CD14-positive monocyte (primary cell): ENCODE results near the gene HEMK1. TPM values are rescaled to one million over a fixed set of nuclear protein-coding genes. Genes with fewer than 3 reads are reported as not detected.

Experiments
- DNase-seq, 3 donors: peaks; one replicate each; pipeline ENCODE4 v3.0.0-alpha.2; 2011 to 2022
- H2AFZ ChIP-seq: 2 replicates; pipeline ENCODE4 v1.6.0; 2012; ENCODE audit warnings: mild to moderate bottlenecking, low read depth, low read length, inconsistent platforms; ENCODE audit not compliant: insufficient read depth, poor library complexity, severe bottlenecking
- H3K27ac ChIP-seq, 2 donors: 1 replicate in 1 of 2; 2 replicates in 1 of 2; pipeline ENCODE4 v1.5.1; 2012 to 2013; ENCODE audit warnings: low read length in 2 of 2, control low read depth in 1 of 2, inconsistent platforms in 1 of 2, low read depth in 1 of 2, mild to moderate bottlenecking in 1 of 2
- H3K27me3 ChIP-seq, 2 donors: one replicate each; pipeline versions ENCODE4 v1.6.0 to v1.6.1; 2011 to 2013; ENCODE audit warnings: low read length in 2 of 2; ENCODE audit not compliant: control insufficient read depth in 2 of 2, insufficient read depth in 2 of 2
- H3K36me3 ChIP-seq, 2 donors: replicated peaks in 1 of 2; 1 replicate in 1 of 2; 2 replicates in 1 of 2; pipeline versions ENCODE4 v1.5.1 to v1.6.1; 2012 to 2013; ENCODE audit warnings: low read length in 2 of 2, control low read depth in 1 of 2, inconsistent platforms in 1 of 2, mild to moderate bottlenecking in 1 of 2; ENCODE audit not compliant: insufficient read depth in 2 of 2, control insufficient read depth in 1 of 2
- H3K4me1 ChIP-seq, 2 donors: 1 replicate in 1 of 2; 2 replicates in 1 of 2; pipeline versions ENCODE4 v1.5.1 to v1.6.1; 2012 to 2013; ENCODE audit warnings: low read length in 2 of 2, control low read depth in 1 of 2, inconsistent platforms in 1 of 2, mild to moderate bottlenecking in 1 of 2, moderate library complexity in 1 of 2; ENCODE audit not compliant: insufficient read depth in 2 of 2, control insufficient read depth in 1 of 2
- H3K4me2 ChIP-seq: replicated peaks from 2 replicates; pipeline ENCODE3; 2012; ENCODE audit warnings: low read length, moderate library complexity, mild to moderate bottlenecking; ENCODE audit not compliant: poor library complexity, severe bottlenecking; ENCODE audit errors: extremely low read depth
- H3K4me3 ChIP-seq, 3 experiments: fragments of 200-600 bp in 1 of 3; sonication (generic) in 1 of 3; replicated peaks in 1 of 3; 1 replicate in 2 of 3; 2 replicates in 1 of 3; pipeline ENCODE4 v1.5.1; 2011 to 2013; ENCODE audit warnings: low read length in 3 of 3, mild to moderate bottlenecking in 3 of 3, control low read depth in 2 of 3, low read depth in 2 of 3, inconsistent platforms in 1 of 3, moderate library complexity in 1 of 3
- H3K79me2 ChIP-seq: 2 replicates; pipeline ENCODE4 v1.6.0; 2012; ENCODE audit warnings: mild to moderate bottlenecking, control low read depth, inconsistent platforms, low read length, moderate library complexity; ENCODE audit not compliant: insufficient read depth
- H3K9ac ChIP-seq: 2 replicates; pipeline ENCODE4 v1.6.0; 2017; ENCODE audit warnings: low read length, mild to moderate bottlenecking; ENCODE audit not compliant: insufficient read depth, poor library complexity, severe bottlenecking
- H3K9me3 ChIP-seq, 2 donors: replicated peaks in 1 of 2; 1 replicate in 1 of 2; 2 replicates in 1 of 2; pipeline versions ENCODE4 v1.5.1 to v1.6.1; 2012 to 2013; ENCODE audit warnings: low read length in 2 of 2, control low read depth in 1 of 2; ENCODE audit not compliant: control insufficient read depth in 1 of 2, insufficient read depth in 1 of 2
- H4K20me1 ChIP-seq: 2 replicates; pipeline ENCODE4 v1.6.0; 2012; ENCODE audit warnings: mild to moderate bottlenecking, low read length, control low read depth, moderate library complexity; ENCODE audit not compliant: insufficient read depth
- H3K27ac Mint-ChIP-seq, 7 donors: one replicate each; pipeline ENCODE4 v1.8.0; 2020; ENCODE audit warnings: mild to moderate bottlenecking in 7 of 7, mixed read lengths in 7 of 7, moderate library complexity in 6 of 7, inconsistent platforms in 2 of 7
- H3K27me3 Mint-ChIP-seq, 3 donors: one replicate each; pipeline ENCODE4 v1.8.0; 2021 to 2022; ENCODE audit warnings: low read depth in 3 of 3, mild to moderate bottlenecking in 3 of 3, mixed read lengths in 3 of 3, moderate library complexity in 3 of 3, inconsistent platforms in 1 of 3
- H3K36me3 Mint-ChIP-seq, 2 donors: one replicate each; pipeline ENCODE4 v1.8.0; 2020; ENCODE audit warnings: mixed read lengths in 2 of 2, inconsistent platforms in 1 of 2, mild to moderate bottlenecking in 1 of 2
- H3K4me1 Mint-ChIP-seq: one replicate; pipeline ENCODE4 v1.8.0; 2020; ENCODE audit warnings: mild to moderate bottlenecking, mixed read lengths
- H3K4me3 Mint-ChIP-seq, 2 donors: one replicate each; pipeline ENCODE4 v1.8.0; 2020; ENCODE audit warnings: mild to moderate bottlenecking in 2 of 2, mixed read lengths in 2 of 2, moderate library complexity in 1 of 2
- H3K9me3 Mint-ChIP-seq, 7 donors: one replicate each; pipeline ENCODE4 v1.8.0; 2020 to 2022; ENCODE audit warnings: mixed read lengths in 7 of 7, mild to moderate bottlenecking in 6 of 7, moderate library complexity in 6 of 7, inconsistent platforms in 2 of 7
- WGBS: methylation state at CpG from one replicate; pipeline ENCODE4 v1.1.5; 2013; ENCODE audit warnings: missing lambda C conversion rate; ENCODE audit not compliant: insufficient coverage; 5-methylcytosine and 5-hydroxymethylcytosine counted together
- intact Hi-C, 2 donors: fragments of 100-400 bp; cut with micrococcal nuclease; formaldehyde crosslinking; loops; one replicate each; pipeline versions ENCODE4 v1.15.0 to v1.15.1; 2023
- polyA plus RNA-seq, 3 donors: library from polyadenylated mRNA; depleted of rRNA in 1 of 3; unstranded in 2 of 3; stranded (reverse) in 1 of 3; fragments of 300-500 nt in 2 of 3; fragments of >200 nt in 1 of 3; fragmentation: Illumina TruSeq in 2 of 3; gene quantifications; 1 replicate in 2 of 3; 2 replicates in 1 of 3; pipeline ENCODE4 v1.2.3, GENCODE V29; 2012 to 2021
- TF ChIP-seq, protein P1 (sequence below): fragments of 200-600 bp; IDR thresholded peaks from one replicate; pipeline ENCODE4 v1.8.0; 2022; ENCODE audit warnings: antibody characterized with exemption, mild to moderate bottlenecking

Gene HEMK1
- polyA plus RNA-seq, 3 donors = 10.1 to 14.0 (median 12.1) TPM

- Mint-ChIP-seq H3K4me1 (peaks cover 11% of the 10 kb centered on the region), H3K27me3 (peaks cover 0 to 2% (median 0%) of the 10 kb centered on the region in 3 donors), H3K4me3 (no peak overlapping the region), H3K27ac (peak overlapping the region in 1 of 7 donors; percentile 69), H3K36me3 (peaks cover 33 to 52% of the 10 kb centered on the region in 2 donors), H3K9me3 (peaks cover 0 to 1% (median 0%) of the 10 kb centered on the region in 7 donors)
- no peak for DNase-seq
- H3K9ac ChIP-seq = no peak overlapping the region
- WGBS = 100% methylated on average over 5 of the region's 9 CpGs
- no peak overlapping the region for H3K4me3 ChIP-seq
- intact Hi-C loops = no loop called here
- H3K9me3 ChIP-seq = no peaks in the 10 kb centered on the region
- peaks cover 21 to 48% of the 10 kb centered on the region in 2 donors for H3K36me3 ChIP-seq
- TF ChIP-seq, protein P1, sequence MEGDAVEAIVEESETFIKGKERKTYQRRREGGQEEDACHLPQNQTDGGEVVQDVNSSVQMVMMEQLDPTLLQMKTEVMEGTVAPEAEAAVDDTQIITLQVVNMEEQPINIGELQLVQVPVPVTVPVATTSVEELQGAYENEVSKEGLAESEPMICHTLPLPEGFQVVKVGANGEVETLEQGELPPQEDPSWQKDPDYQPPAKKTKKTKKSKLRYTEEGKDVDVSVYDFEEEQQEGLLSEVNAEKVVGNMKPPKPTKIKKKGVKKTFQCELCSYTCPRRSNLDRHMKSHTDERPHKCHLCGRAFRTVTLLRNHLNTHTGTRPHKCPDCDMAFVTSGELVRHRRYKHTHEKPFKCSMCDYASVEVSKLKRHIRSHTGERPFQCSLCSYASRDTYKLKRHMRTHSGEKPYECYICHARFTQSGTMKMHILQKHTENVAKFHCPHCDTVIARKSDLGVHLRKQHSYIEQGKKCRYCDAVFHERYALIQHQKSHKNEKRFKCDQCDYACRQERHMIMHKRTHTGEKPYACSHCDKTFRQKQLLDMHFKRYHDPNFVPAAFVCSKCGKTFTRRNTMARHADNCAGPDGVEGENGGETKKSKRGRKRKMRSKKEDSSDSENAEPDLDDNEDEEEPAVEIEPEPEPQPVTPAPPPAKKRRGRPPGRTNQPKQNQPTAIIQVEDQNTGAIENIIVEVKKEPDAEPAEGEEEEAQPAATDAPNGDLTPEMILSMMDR = no peak
- H3K79me2 ChIP-seq = no peaks in the 10 kb centered on the region
- H3K27ac ChIP-seq = no peak overlapping the region
- H3K4me2 ChIP-seq = no peak overlapping the region
- H4K20me1 ChIP-seq = no peaks in the 10 kb centered on the region
- peaks cover 9 to 12% of the 10 kb centered on the region in 2 donors for H3K4me1 ChIP-seq
- no peak overlapping the region for H2AFZ ChIP-seq
- no peaks in the 10 kb centered on the region for H3K27me3 ChIP-seq
Measured at GRCh38 chr3:50582083-50582482, 12.8 kb downstream of the HEMK1 start.

- no peaks in the 10 kb centered on the region for H4K20me1 ChIP-seq
- Mint-ChIP-seq H3K27me3 (peaks cover 0 to 2% (median 0%) of the 10 kb centered on the region in 3 donors), H3K36me3 (peaks cover 23 to 43% of the 10 kb centered on the region in 2 donors), H3K9me3 (peaks cover 0 to 1% (median 0%) of the 10 kb centered on the region in 7 donors), H3K4me1 (peaks cover 26% of the 10 kb centered on the region), H3K27ac (peak overlapping the region in 3 of 7 donors; percentile 18 to 90 (median 70)), H3K4me3 (no peak overlapping the region)
- H3K9me3 ChIP-seq = no peaks in the 10 kb centered on the region
- H3K4me2 ChIP-seq = no peak overlapping the region
- intact Hi-C loops = no loop called here
- 90% methylated on average over 6 of the region's 6 CpGs for WGBS
- H3K4me1 ChIP-seq = peaks cover 18 to 22% of the 10 kb centered on the region in 2 donors
- no peaks in the 10 kb centered on the region for H3K27me3 ChIP-seq
- no peak overlapping the region for H2AFZ ChIP-seq
- peaks cover 12 to 29% of the 10 kb centered on the region in 2 donors for H3K36me3 ChIP-seq
- H3K9ac ChIP-seq = no peak overlapping the region
- no peak overlapping the region for H3K27ac ChIP-seq
- H3K79me2 ChIP-seq = no peaks in the 10 kb centered on the region
- H3K4me3 ChIP-seq = no peak overlapping the region
- no peak for DNase-seq
- TF ChIP-seq, protein P1 = no peak
Measured at GRCh38 chr3:50583897-50584296, 14.6 kb downstream of the HEMK1 start.
